Endothelial cell of umbilical vein (primary cell): ENCODE measurements around the gene CEBPB.

ENCODE experiments used
- EZH2 ChIP-seq: IDR thresholded peaks from 2 replicates; pipeline ENCODE4 v1.6.1; 2012; ENCODE audit warnings: borderline replicate concordance, low read depth, mild to moderate bottlenecking, moderate library complexity, low read length, inconsistent platforms; ENCODE audit not compliant: severe bottlenecking
- POLR2A ChIP-seq: IDR thresholded peaks from 2 replicates; pipeline ENCODE4 v1.6.1; 2012; ENCODE audit warnings: low read depth, mild to moderate bottlenecking, control low read depth, low read length

DNA sequence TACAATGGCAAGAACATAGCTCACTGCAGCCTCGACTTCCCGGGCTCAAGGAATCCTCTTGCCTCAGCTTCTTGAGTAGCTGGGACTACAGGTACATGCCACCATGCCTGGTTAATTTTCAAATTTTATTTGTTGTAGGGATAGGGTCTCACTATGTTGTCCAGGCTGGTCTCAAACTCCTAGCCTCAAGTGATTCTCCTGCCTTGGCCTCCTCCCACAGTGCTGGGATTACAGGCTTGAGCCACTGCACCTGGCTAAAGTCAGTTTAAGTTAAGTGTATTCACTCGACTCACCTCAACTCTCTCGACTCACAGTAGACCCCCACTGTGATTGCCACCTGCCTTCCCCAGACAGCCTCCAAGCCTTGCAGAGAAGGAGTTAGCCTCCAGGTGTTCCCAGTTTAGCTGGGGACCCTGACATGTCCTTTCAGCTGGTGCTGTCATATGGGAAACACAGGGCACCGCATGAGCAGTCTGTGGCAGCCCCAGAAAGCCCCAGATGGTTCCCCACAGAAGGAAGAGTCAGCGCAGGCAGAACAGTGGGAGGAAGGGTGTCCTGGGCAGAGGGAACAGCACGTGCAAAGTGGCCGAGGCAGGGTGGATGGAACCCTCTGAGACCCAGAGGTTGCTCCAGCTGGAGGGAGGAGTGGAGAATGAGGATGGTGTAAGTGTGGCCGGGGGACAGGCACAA lies 40.4 kb downstream of the CEBPB start:
- TF ChIP-seq EZH2 = no peak
- no peak for TF ChIP-seq POLR2A
